IMR-90 (cell line): ENCODE measurements around the gene ERICH3. TPM values are rescaled to one million over a fixed set of nuclear protein-coding genes. Genes with fewer than 3 reads are reported as not detected.
"Not testable (repeated sequence)": the region's sequence is repeated elsewhere in the genome, so short reads cannot be mapped to it uniquely, and the experiment has no call there.

Experiments
- ATAC-seq: fragments of 200-7000 bp; cut with Tn5 transposase; 2 replicates; pipeline ENCODE4 v1.9.1; 2020; ENCODE audit warnings: low read depth, mild to moderate bottlenecking, moderate library complexity
- BruUV-seq: library from RNA; stranded (reverse); fragments of 400-500 nt; replicated peaks from 2 replicates; lab custom pipeline; 2021; lab: Mats Ljungman, UMichigan
- CTCF ChIA-PET: fragments of 300-600 bp; formaldehyde crosslinking; extraction: SDS; loops from one replicate; lab custom pipeline; 2021; ENCODE audit warnings: antibody characterized with exemption; lab: Yijun Ruan, JAX
- POLR2A ChIA-PET: fragments of 300-600 bp; sonication (Branson Sonifier 250); formaldehyde crosslinking; loops from one replicate; lab custom pipeline; 2022; ENCODE audit warnings: antibody characterized with exemption; ENCODE audit not compliant: unreplicated experiment; lab: Charles Lee
- DNase-seq: peaks from one replicate; pipeline ENCODE4 v3.0.0; 2013
- H2AFZ ChIP-seq: replicated peaks from 2 replicates; pipeline ENCODE3; 2013; ENCODE audit warnings: low read length, mild to moderate bottlenecking; ENCODE audit not compliant: poor library complexity
- H2AK5ac ChIP-seq: 2 replicates; pipeline ENCODE4 v1.6.1; 2013; ENCODE audit warnings: low read depth, low read length, inconsistent platforms
- H2AK9ac ChIP-seq: replicated peaks from 2 replicates; pipeline ENCODE3; 2013; ENCODE audit warnings: mild to moderate bottlenecking, low read depth, low read length, moderate library complexity; ENCODE audit not compliant: poor library complexity
- H2BK120ac ChIP-seq: 2 replicates; pipeline ENCODE4 v1.6.1; 2013; ENCODE audit warnings: low read depth, low read length, inconsistent platforms
- H2BK15ac ChIP-seq: 3 replicates; pipeline ENCODE4 v1.6.1; 2013; ENCODE audit warnings: low read depth, low read length, inconsistent platforms
- H2BK20ac ChIP-seq: 2 replicates; pipeline ENCODE4 v1.6.1; 2013; ENCODE audit warnings: low read depth, mild to moderate bottlenecking, inconsistent platforms, low read length, moderate library complexity
- H2BK5ac ChIP-seq: 2 replicates; pipeline ENCODE4 v1.6.1; 2013; ENCODE audit warnings: mild to moderate bottlenecking, low read depth, low read length, inconsistent platforms; ENCODE audit not compliant: poor library complexity, severe bottlenecking
- H3K14ac ChIP-seq: replicated peaks from 2 replicates; pipeline ENCODE4 v1.6.1; 2013; ENCODE audit warnings: low read depth, low read length, inconsistent platforms
- H3K18ac ChIP-seq: 2 replicates; pipeline ENCODE4 v1.6.1; 2013; ENCODE audit warnings: low read depth, low read length, control low read depth
- H3K23ac ChIP-seq: 2 replicates; pipeline ENCODE4 v1.6.1; 2013; ENCODE audit warnings: low read depth, low read length, inconsistent platforms
- H3K27ac ChIP-seq: 2 replicates; pipeline ENCODE4 v1.5.1; 2013; ENCODE audit warnings: mild to moderate bottlenecking, control low read depth, low read length; ENCODE audit not compliant: insufficient read depth
- H3K27me3 ChIP-seq: 2 replicates; pipeline ENCODE4 v1.6.1; 2013; ENCODE audit warnings: low read length; ENCODE audit not compliant: control insufficient read depth, insufficient read depth
- H3K36me3 ChIP-seq: 2 replicates; pipeline ENCODE4 v1.6.1; 2013; ENCODE audit warnings: low read length, mixed read lengths; ENCODE audit not compliant: control insufficient read depth, insufficient read depth
- H3K4ac ChIP-seq: 2 replicates; pipeline ENCODE4 v1.6.1; 2013; ENCODE audit warnings: low read depth, low read length, inconsistent platforms
- H3K4me1 ChIP-seq: 2 replicates; pipeline ENCODE4 v1.6.1; 2013; ENCODE audit warnings: low read length, mixed read lengths; ENCODE audit not compliant: control insufficient read depth, insufficient read depth
- H3K4me2 ChIP-seq: 2 replicates; pipeline ENCODE4 v1.6.1; 2013; ENCODE audit warnings: low read depth, mild to moderate bottlenecking, control low read depth, low read length, moderate library complexity
- H3K4me3 ChIP-seq: 2 replicates; pipeline ENCODE4 v1.5.1; 2013; ENCODE audit warnings: low read depth, mild to moderate bottlenecking, control low read depth, low read length, moderate library complexity; ENCODE audit not compliant: insufficient read depth
- H3K56ac ChIP-seq: 2 replicates; pipeline ENCODE4 v1.6.1; 2013; ENCODE audit warnings: low read length, inconsistent platforms; ENCODE audit not compliant: insufficient read depth; ENCODE audit errors: extremely low read depth
- H3K79me1 ChIP-seq, 2 experiments: 2 replicates each; pipeline ENCODE4 v1.6.1; 2013; ENCODE audit warnings: low read length in 2 of 2, inconsistent platforms in 1 of 2, low read depth in 1 of 2
- H3K9ac ChIP-seq: 2 replicates; pipeline ENCODE4 v1.6.1; 2013; ENCODE audit warnings: low read depth, low read length, control low read depth
- H3K9me1 ChIP-seq: 2 replicates; pipeline ENCODE4 v1.6.1; 2013; ENCODE audit warnings: low read length, inconsistent platforms; ENCODE audit not compliant: insufficient read depth
- H3K9me3 ChIP-seq: 2 replicates; pipeline ENCODE4 v1.6.1; 2013; ENCODE audit warnings: low read length; ENCODE audit not compliant: control insufficient read depth, insufficient read depth
- H4K20me1 ChIP-seq: 2 replicates; pipeline ENCODE4 v1.6.1; 2013; ENCODE audit warnings: low read length, inconsistent platforms; ENCODE audit not compliant: insufficient read depth
- H4K5ac ChIP-seq: 2 replicates; pipeline ENCODE4 v1.6.1; 2013; ENCODE audit warnings: mild to moderate bottlenecking, low read depth, low read length, control low read depth
- H4K8ac ChIP-seq, 2 experiments: 2 replicates each; pipeline ENCODE4 v1.6.1; 2013; ENCODE audit warnings: low read depth in 2 of 2, low read length in 2 of 2, control low read depth in 1 of 2, inconsistent platforms in 1 of 2
- H4K91ac ChIP-seq: 2 replicates; pipeline ENCODE4 v1.6.1; 2013; ENCODE audit warnings: low read depth, low read length, inconsistent platforms; ENCODE audit not compliant: insufficient read depth
- WGBS, 2 experiments: methylation state at CpG; one replicate each; pipeline versions ENCODE4 v1.1.5 to v1.1.7; 2013; ENCODE audit warnings: missing lambda C conversion rate in 2 of 2; ENCODE audit not compliant: insufficient read length in 1 of 2; ENCODE audit errors: extremely low coverage in 2 of 2; 5-methylcytosine and 5-hydroxymethylcytosine counted together
- dilution Hi-C: fragments of 300-500 bp; cut with HindIII; formaldehyde crosslinking; loops from one replicate; pipeline ENCODE4 v1.14.3; 2018; ENCODE audit warnings: low sequenced_read_pairs; ENCODE audit not compliant: unreplicated experiment
- in situ Hi-C: fragments of 300-500 bp; cut with MboI; formaldehyde crosslinking; loops from 3 replicates; pipeline ENCODE4 v1.14.3; 2019; ENCODE audit warnings: low sequenced_read_pairs, inconsistent platforms, mixed read lengths
- intact Hi-C: fragments of 100-400 bp; cut with micrococcal nuclease; formaldehyde crosslinking; loops from 2 replicates; pipeline ENCODE4 v1.10.0; 2022
- polyA plus RNA-seq, 3 experiments: library from polyadenylated mRNA; depleted of rRNA; stranded (reverse); fragments of >200 nt; gene quantifications; 2 replicates each; pipeline ENCODE4 v1.2.3, GENCODE V29; 2012; ENCODE audit warnings: low replicate concordance in 1 of 3
- total RNA-seq: library from RNA; depleted of rRNA; stranded (reverse); fragments of >200 nt; gene quantifications from 2 replicates; pipeline ENCODE4 v1.2.3, GENCODE V29; 2012
- TF ChIP-seq, protein P1 (sequence below): conservative IDR thresholded peaks from 2 replicates; pipeline ENCODE4 v1.5.1; 2012; ENCODE audit warnings: mild to moderate bottlenecking, low read depth, low read length, improper control_type of control experiment

Gene ERICH3
- total and polyA plus RNA-seq, 2 of the 4 experiments (the other 2 are of a cell fraction): not detected

- TF ChIP-seq, protein P1, sequence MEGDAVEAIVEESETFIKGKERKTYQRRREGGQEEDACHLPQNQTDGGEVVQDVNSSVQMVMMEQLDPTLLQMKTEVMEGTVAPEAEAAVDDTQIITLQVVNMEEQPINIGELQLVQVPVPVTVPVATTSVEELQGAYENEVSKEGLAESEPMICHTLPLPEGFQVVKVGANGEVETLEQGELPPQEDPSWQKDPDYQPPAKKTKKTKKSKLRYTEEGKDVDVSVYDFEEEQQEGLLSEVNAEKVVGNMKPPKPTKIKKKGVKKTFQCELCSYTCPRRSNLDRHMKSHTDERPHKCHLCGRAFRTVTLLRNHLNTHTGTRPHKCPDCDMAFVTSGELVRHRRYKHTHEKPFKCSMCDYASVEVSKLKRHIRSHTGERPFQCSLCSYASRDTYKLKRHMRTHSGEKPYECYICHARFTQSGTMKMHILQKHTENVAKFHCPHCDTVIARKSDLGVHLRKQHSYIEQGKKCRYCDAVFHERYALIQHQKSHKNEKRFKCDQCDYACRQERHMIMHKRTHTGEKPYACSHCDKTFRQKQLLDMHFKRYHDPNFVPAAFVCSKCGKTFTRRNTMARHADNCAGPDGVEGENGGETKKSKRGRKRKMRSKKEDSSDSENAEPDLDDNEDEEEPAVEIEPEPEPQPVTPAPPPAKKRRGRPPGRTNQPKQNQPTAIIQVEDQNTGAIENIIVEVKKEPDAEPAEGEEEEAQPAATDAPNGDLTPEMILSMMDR: no peak
Measured at GRCh38 chr1:74674278-74675048, 871 bp upstream of the ERICH3 start (continued).

GRCh38 chr1:74670866-74671265 lies 2.7 kb downstream of the ERICH3 start:
- intact Hi-C loops, BruUV-seq: not testable (repeated sequence)

More at GRCh38 chr1:74670866-74671265, 2.7 kb downstream of the ERICH3 start:
- H2BK15ac ChIP-seq, dilution Hi-C loops, H2BK20ac ChIP-seq, H3K4me3 ChIP-seq, H3K56ac ChIP-seq, H2BK5ac ChIP-seq, H3K9ac ChIP-seq, H4K5ac ChIP-seq, H2AFZ ChIP-seq, H3K4me1 ChIP-seq, H3K4ac ChIP-seq, ATAC-seq, H2BK120ac ChIP-seq, H3K79me1 ChIP-seq, POLR2A ChIA-PET, H3K9me1 ChIP-seq, H3K27ac ChIP-seq, CTCF ChIA-PET, H3K4me2 ChIP-seq, H3K18ac ChIP-seq, in situ Hi-C loops, H3K9me3 ChIP-seq, H4K20me1 ChIP-seq, H3K14ac ChIP-seq, H2AK5ac ChIP-seq, DNase-seq, H2AK9ac ChIP-seq, H4K91ac ChIP-seq, H3K23ac ChIP-seq, H4K8ac ChIP-seq, H3K36me3 ChIP-seq: not testable (repeated sequence)
- H3K27me3 ChIP-seq: peaks cover 15% of the 10 kb centered on the region
- no CpG with 5 or more reads among the region's 3 CpGs for WGBS, 2 experiments
